ENCODE results near the gene ACSBG1.

Gene ACSBG1, protein sequence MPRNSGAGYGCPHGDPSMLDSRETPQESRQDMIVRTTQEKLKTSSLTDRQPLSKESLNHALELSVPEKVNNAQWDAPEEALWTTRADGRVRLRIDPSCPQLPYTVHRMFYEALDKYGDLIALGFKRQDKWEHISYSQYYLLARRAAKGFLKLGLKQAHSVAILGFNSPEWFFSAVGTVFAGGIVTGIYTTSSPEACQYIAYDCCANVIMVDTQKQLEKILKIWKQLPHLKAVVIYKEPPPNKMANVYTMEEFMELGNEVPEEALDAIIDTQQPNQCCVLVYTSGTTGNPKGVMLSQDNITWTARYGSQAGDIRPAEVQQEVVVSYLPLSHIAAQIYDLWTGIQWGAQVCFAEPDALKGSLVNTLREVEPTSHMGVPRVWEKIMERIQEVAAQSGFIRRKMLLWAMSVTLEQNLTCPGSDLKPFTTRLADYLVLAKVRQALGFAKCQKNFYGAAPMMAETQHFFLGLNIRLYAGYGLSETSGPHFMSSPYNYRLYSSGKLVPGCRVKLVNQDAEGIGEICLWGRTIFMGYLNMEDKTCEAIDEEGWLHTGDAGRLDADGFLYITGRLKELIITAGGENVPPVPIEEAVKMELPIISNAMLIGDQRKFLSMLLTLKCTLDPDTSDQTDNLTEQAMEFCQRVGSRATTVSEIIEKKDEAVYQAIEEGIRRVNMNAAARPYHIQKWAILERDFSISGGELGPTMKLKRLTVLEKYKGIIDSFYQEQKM

DNA sequence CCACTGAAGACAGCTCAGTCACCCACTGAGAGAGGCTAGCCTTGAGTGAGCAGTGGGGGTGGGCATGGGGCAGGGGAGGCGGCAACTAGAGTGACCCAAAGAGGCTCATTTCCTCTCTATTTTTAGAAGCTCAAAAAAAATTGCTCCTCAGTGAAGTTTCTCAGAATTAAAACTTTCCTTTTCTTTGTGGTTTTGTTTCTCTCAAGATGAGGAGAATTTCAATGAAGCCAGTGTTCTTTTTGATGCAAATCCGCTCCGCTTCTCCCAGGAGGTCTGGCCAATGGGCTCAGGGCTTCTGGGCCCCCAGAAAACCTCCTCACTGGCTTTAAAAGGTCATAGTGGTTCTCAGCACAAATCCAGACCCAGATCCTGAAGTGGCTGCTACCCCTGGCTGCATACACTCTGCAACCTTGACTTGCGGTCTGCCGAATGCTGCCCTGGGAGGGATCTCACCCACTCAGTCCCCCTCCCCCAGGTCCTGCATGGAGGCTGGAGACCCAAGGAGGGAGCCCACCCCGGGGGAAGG is at the start of gene ACSBG1:
Gene ACSBG1, minus strand, starts transcription at position 51 of the 526 bp plus-strand sequence. CDS start 64 bp downstream, outside the sequence.
- TF ChIP-seq, protein P1, sequence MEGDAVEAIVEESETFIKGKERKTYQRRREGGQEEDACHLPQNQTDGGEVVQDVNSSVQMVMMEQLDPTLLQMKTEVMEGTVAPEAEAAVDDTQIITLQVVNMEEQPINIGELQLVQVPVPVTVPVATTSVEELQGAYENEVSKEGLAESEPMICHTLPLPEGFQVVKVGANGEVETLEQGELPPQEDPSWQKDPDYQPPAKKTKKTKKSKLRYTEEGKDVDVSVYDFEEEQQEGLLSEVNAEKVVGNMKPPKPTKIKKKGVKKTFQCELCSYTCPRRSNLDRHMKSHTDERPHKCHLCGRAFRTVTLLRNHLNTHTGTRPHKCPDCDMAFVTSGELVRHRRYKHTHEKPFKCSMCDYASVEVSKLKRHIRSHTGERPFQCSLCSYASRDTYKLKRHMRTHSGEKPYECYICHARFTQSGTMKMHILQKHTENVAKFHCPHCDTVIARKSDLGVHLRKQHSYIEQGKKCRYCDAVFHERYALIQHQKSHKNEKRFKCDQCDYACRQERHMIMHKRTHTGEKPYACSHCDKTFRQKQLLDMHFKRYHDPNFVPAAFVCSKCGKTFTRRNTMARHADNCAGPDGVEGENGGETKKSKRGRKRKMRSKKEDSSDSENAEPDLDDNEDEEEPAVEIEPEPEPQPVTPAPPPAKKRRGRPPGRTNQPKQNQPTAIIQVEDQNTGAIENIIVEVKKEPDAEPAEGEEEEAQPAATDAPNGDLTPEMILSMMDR (IDR thresholded peaks at IDR 0.05; ENCODE audit: control insufficient read depth, insufficient read depth, low read depth, low read length, missing control alignments) = no peak
- no peak for DNase-seq (ENCODE audit: low read depth)
- no peak within 1 kb of the TSS for H3K4me3 ChIP-seq (ENCODE audit: control insufficient read depth, low read depth, low read length)

DNA sequence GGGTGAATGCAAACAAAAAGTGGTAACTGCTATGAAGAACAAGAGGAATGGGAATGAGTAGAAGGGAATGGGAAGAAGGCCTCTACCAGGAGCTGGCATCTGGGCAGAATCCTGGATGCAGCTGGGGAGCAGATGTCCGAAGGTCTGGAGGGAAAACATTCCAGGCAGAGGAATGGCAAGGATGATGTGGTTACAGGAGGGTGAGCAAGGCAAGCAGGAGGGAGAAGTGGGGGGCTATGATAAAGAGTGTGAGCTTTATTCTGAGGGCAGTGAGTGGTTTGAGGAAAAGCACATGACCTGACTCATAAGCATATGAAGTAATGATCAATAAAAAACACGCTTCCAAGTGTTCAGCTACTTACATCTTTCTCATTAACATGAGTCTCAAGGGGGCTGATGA is 48.0 kb upstream of the ACSBG1 start:
- no peak overlapping the region for H3K4me3 ChIP-seq (ENCODE audit: control insufficient read depth, low read depth, low read length)
- no peak for DNase-seq (ENCODE audit: low read depth)
- TF ChIP-seq, protein P1 (IDR thresholded peaks at IDR 0.05; ENCODE audit: control insufficient read depth, insufficient read depth, low read depth, low read length, missing control alignments) = no peak

DNA sequence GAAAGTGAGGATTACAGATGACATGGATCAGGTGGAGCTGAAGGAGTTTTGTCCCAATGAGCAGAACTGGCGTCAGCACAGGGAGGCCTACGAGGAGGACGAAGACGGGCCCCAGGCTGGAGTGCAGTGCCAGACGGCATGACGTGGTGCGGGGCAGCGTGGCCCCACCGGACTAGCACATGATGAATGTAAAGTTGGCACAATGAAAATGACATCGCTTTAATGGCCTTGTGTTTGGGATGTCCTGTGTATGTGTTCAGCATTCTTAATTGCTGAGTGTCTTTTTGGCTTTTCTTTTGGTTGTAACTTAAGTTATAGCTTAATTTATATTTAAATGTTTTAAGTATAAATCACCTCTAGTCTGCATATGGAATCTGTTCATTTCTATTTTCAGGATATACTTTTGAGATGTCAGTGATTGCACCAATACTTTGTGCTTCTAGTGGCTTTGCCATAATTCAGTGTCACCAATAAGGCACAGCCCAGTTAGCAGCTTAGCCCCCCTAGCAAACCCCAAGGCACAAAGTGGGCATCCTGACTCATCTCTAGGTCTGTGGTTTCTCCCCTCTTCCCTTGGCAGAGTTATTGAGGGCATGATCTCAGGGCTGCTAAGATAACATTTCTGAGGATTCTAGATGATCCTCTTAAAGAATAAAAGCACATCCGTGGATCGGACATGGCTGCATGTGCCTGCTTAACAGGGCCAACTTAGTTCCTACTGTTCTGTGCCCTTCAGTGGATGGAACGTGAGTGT is 46.1 kb upstream of the ACSBG1 start:
- TF ChIP-seq, protein P1 (IDR thresholded peaks at IDR 0.05; ENCODE audit: control insufficient read depth, insufficient read depth, low read depth, low read length, missing control alignments) = no peak
- DNase-seq (ENCODE audit: low read depth) = no peak
- no peak overlapping the region for H3K4me3 ChIP-seq (ENCODE audit: control insufficient read depth, low read depth, low read length)

DNA sequence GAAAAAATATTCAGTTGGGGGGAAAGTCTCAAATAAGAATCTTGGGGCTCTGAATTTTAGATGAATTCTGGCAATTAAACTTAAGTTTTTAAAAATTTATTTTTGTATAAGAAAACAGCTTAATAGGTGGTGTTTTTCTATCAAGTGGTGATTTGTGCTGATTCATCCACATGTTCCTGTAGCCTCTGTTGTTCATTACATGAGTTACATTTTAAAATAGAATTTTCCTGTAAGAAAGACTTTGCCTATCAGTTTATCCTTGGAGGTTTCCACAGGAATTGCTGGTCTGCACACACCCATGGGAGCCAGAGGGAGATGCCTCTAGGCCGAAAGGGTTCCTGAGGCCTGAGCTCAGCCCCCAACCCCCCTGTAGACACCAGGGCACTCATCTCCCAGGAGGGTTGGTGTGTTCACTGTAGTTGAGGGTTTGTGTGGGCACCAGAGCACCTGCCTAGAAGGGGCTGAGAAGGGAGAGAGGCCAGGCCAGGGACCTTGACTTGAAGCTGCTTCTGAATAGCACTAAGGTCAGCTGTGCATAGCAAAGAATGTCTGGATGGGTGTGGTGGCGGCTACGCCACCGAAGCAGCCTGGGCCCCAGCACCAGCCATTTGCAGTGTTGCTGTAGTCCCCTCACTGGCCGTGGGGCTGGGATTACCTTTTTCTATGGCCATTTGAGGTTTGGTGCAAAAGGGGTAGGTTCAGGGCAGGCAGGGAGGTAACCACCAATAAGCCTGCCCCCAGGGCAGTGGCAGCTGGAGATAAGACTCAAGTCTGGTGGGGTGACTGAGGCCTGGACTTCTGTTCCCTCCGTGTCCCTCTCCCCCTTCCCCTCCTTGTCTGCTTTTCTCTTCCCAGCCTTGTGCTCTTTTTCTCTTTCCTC is 41.9 kb upstream of the ACSBG1 start:
- DNase-seq (ENCODE audit: low read depth) = no peak
- TF ChIP-seq, protein P1 (IDR thresholded peaks at IDR 0.05; ENCODE audit: control insufficient read depth, insufficient read depth, low read depth, low read length, missing control alignments) = no peak
- H3K4me3 ChIP-seq (ENCODE audit: control insufficient read depth, low read depth, low read length) = no peak overlapping the region

DNA sequence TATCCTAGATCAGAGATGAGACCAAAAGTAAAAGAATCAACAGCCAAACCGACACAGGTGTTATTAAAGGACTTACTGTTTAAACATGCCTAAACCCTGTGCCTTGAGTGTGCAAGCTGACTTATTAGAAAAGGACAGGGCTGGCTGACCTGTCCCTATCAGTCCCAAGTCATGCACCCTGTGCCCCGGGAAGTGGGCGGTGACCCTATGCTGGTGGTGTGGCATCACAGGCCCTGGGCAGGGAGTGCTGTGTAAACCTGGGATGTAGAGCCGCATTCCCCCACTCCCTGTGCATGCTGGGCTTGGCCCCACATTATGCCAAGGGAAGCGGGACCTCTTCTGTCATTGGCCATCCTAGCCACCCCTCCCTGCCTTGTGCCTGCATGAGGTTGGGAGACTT is 40.6 kb upstream of the ACSBG1 start:
- no peak overlapping the region for H3K4me3 ChIP-seq (ENCODE audit: control insufficient read depth, low read depth, low read length)
- DNase-seq (ENCODE audit: low read depth) = no peak
- TF ChIP-seq, protein P1 (IDR thresholded peaks at IDR 0.05; ENCODE audit: control insufficient read depth, insufficient read depth, low read depth, low read length, missing control alignments) = no peak

Data from AG09309 (cell line).